IMR-90 (cell line): ENCODE measurements around the gene GAB1. TPM values are rescaled to one million over a fixed set of nuclear protein-coding genes. Genes with fewer than 3 reads are reported as not detected.

Source experiments
- ATAC-seq: fragments of 200-7000 bp; cut with Tn5 transposase; 2 replicates; pipeline ENCODE4 v1.9.1; 2020; ENCODE audit warnings: low read depth, mild to moderate bottlenecking, moderate library complexity
- BruUV-seq: library from RNA; stranded (reverse); fragments of 400-500 nt; replicated peaks from 2 replicates; lab custom pipeline; 2021; lab: Mats Ljungman, UMichigan
- CTCF ChIA-PET: fragments of 300-600 bp; formaldehyde crosslinking; extraction: SDS; loops from one replicate; lab custom pipeline; 2021; ENCODE audit warnings: antibody characterized with exemption; lab: Yijun Ruan, JAX
- POLR2A ChIA-PET: fragments of 300-600 bp; sonication (Branson Sonifier 250); formaldehyde crosslinking; loops from one replicate; lab custom pipeline; 2022; ENCODE audit warnings: antibody characterized with exemption; ENCODE audit not compliant: unreplicated experiment; lab: Charles Lee
- DNase-seq: peaks from one replicate; pipeline ENCODE4 v3.0.0; 2013
- H2AFZ ChIP-seq: replicated peaks from 2 replicates; pipeline ENCODE3; 2013; ENCODE audit warnings: low read length, mild to moderate bottlenecking; ENCODE audit not compliant: poor library complexity
- H2AK5ac ChIP-seq: 2 replicates; pipeline ENCODE4 v1.6.1; 2013; ENCODE audit warnings: low read depth, low read length, inconsistent platforms
- H2AK9ac ChIP-seq: replicated peaks from 2 replicates; pipeline ENCODE3; 2013; ENCODE audit warnings: mild to moderate bottlenecking, low read depth, low read length, moderate library complexity; ENCODE audit not compliant: poor library complexity
- H2BK120ac ChIP-seq: 2 replicates; pipeline ENCODE4 v1.6.1; 2013; ENCODE audit warnings: low read depth, low read length, inconsistent platforms
- H2BK15ac ChIP-seq: 3 replicates; pipeline ENCODE4 v1.6.1; 2013; ENCODE audit warnings: low read depth, low read length, inconsistent platforms
- H2BK20ac ChIP-seq: 2 replicates; pipeline ENCODE4 v1.6.1; 2013; ENCODE audit warnings: low read depth, mild to moderate bottlenecking, inconsistent platforms, low read length, moderate library complexity
- H2BK5ac ChIP-seq: 2 replicates; pipeline ENCODE4 v1.6.1; 2013; ENCODE audit warnings: mild to moderate bottlenecking, low read depth, low read length, inconsistent platforms; ENCODE audit not compliant: poor library complexity, severe bottlenecking
- H3K14ac ChIP-seq: replicated peaks from 2 replicates; pipeline ENCODE4 v1.6.1; 2013; ENCODE audit warnings: low read depth, low read length, inconsistent platforms
- H3K18ac ChIP-seq: 2 replicates; pipeline ENCODE4 v1.6.1; 2013; ENCODE audit warnings: low read depth, low read length, control low read depth
- H3K23ac ChIP-seq: 2 replicates; pipeline ENCODE4 v1.6.1; 2013; ENCODE audit warnings: low read depth, low read length, inconsistent platforms
- H3K27ac ChIP-seq: 2 replicates; pipeline ENCODE4 v1.5.1; 2013; ENCODE audit warnings: mild to moderate bottlenecking, control low read depth, low read length; ENCODE audit not compliant: insufficient read depth
- H3K27me3 ChIP-seq: 2 replicates; pipeline ENCODE4 v1.6.1; 2013; ENCODE audit warnings: low read length; ENCODE audit not compliant: control insufficient read depth, insufficient read depth
- H3K36me3 ChIP-seq: 2 replicates; pipeline ENCODE4 v1.6.1; 2013; ENCODE audit warnings: low read length, mixed read lengths; ENCODE audit not compliant: control insufficient read depth, insufficient read depth
- H3K4ac ChIP-seq: 2 replicates; pipeline ENCODE4 v1.6.1; 2013; ENCODE audit warnings: low read depth, low read length, inconsistent platforms
- H3K4me1 ChIP-seq: 2 replicates; pipeline ENCODE4 v1.6.1; 2013; ENCODE audit warnings: low read length, mixed read lengths; ENCODE audit not compliant: control insufficient read depth, insufficient read depth
- H3K4me2 ChIP-seq: 2 replicates; pipeline ENCODE4 v1.6.1; 2013; ENCODE audit warnings: low read depth, mild to moderate bottlenecking, control low read depth, low read length, moderate library complexity
- H3K4me3 ChIP-seq: 2 replicates; pipeline ENCODE4 v1.5.1; 2013; ENCODE audit warnings: low read depth, mild to moderate bottlenecking, control low read depth, low read length, moderate library complexity; ENCODE audit not compliant: insufficient read depth
- H3K56ac ChIP-seq: 2 replicates; pipeline ENCODE4 v1.6.1; 2013; ENCODE audit warnings: low read length, inconsistent platforms; ENCODE audit not compliant: insufficient read depth; ENCODE audit errors: extremely low read depth
- H3K79me1 ChIP-seq, 2 experiments: 2 replicates each; pipeline ENCODE4 v1.6.1; 2013; ENCODE audit warnings: low read length in 2 of 2, inconsistent platforms in 1 of 2, low read depth in 1 of 2
- H3K9ac ChIP-seq: 2 replicates; pipeline ENCODE4 v1.6.1; 2013; ENCODE audit warnings: low read depth, low read length, control low read depth
- H3K9me1 ChIP-seq: 2 replicates; pipeline ENCODE4 v1.6.1; 2013; ENCODE audit warnings: low read length, inconsistent platforms; ENCODE audit not compliant: insufficient read depth
- H3K9me3 ChIP-seq: 2 replicates; pipeline ENCODE4 v1.6.1; 2013; ENCODE audit warnings: low read length; ENCODE audit not compliant: control insufficient read depth, insufficient read depth
- H4K20me1 ChIP-seq: 2 replicates; pipeline ENCODE4 v1.6.1; 2013; ENCODE audit warnings: low read length, inconsistent platforms; ENCODE audit not compliant: insufficient read depth
- H4K5ac ChIP-seq: 2 replicates; pipeline ENCODE4 v1.6.1; 2013; ENCODE audit warnings: mild to moderate bottlenecking, low read depth, low read length, control low read depth
- H4K8ac ChIP-seq, 2 experiments: 2 replicates each; pipeline ENCODE4 v1.6.1; 2013; ENCODE audit warnings: low read depth in 2 of 2, low read length in 2 of 2, control low read depth in 1 of 2, inconsistent platforms in 1 of 2
- H4K91ac ChIP-seq: 2 replicates; pipeline ENCODE4 v1.6.1; 2013; ENCODE audit warnings: low read depth, low read length, inconsistent platforms; ENCODE audit not compliant: insufficient read depth
- RFX5 ChIP-seq: IDR thresholded peaks from 2 replicates; pipeline ENCODE4 v1.8.0; 2012; ENCODE audit warnings: low read depth, mild to moderate bottlenecking, low read length, moderate library complexity
- WGBS, 2 experiments: methylation state at CpG; one replicate each; pipeline versions ENCODE4 v1.1.5 to v1.1.7; 2013; ENCODE audit warnings: missing lambda C conversion rate in 2 of 2; ENCODE audit not compliant: insufficient read length in 1 of 2; ENCODE audit errors: extremely low coverage in 2 of 2; 5-methylcytosine and 5-hydroxymethylcytosine counted together
- dilution Hi-C: fragments of 300-500 bp; cut with HindIII; formaldehyde crosslinking; loops from one replicate; pipeline ENCODE4 v1.14.3; 2018; ENCODE audit warnings: low sequenced_read_pairs; ENCODE audit not compliant: unreplicated experiment
- in situ Hi-C: fragments of 300-500 bp; cut with MboI; formaldehyde crosslinking; loops from 3 replicates; pipeline ENCODE4 v1.14.3; 2019; ENCODE audit warnings: low sequenced_read_pairs, inconsistent platforms, mixed read lengths
- intact Hi-C: fragments of 100-400 bp; cut with micrococcal nuclease; formaldehyde crosslinking; loops from 2 replicates; pipeline ENCODE4 v1.10.0; 2022
- polyA plus RNA-seq, 3 experiments: library from polyadenylated mRNA; depleted of rRNA; stranded (reverse); fragments of >200 nt; gene quantifications; 2 replicates each; pipeline ENCODE4 v1.2.3, GENCODE V29; 2012; ENCODE audit warnings: low replicate concordance in 1 of 3
- total RNA-seq: library from RNA; depleted of rRNA; stranded (reverse); fragments of >200 nt; gene quantifications from 2 replicates; pipeline ENCODE4 v1.2.3, GENCODE V29; 2012

Gene GAB1
- total and polyA plus RNA-seq, 2 of the 4 experiments (the other 2 are of a cell fraction) = 2.8 to 12.0 TPM

GRCh38 chr4:143356493-143356892 lies 19.8 kb downstream of the GAB1 start:
- peaks cover 11% of the 10 kb centered on the region for H3K9me1 ChIP-seq
- no peak overlapping the region for H3K18ac ChIP-seq
- H3K79me1 ChIP-seq = peaks cover 25 to 55% of the 10 kb centered on the region in 2 experiments
- BruUV-seq = no TSS peak
- DNase-seq (no peak), ATAC-seq (no peak)
- no peaks in the 10 kb centered on the region for H3K36me3 ChIP-seq
- peak overlapping the region; percentile 26; the same call in 1 of the 2 replicates for H2BK120ac ChIP-seq
- no peak overlapping the region for H3K27ac ChIP-seq
- H3K9ac ChIP-seq = no peak overlapping the region
- H3K4me3 ChIP-seq = no peak overlapping the region
- peak overlapping the region; percentile 54; the same call in 1 of the 2 replicates for H4K5ac ChIP-seq
- no peak for TF ChIP-seq RFX5
- H3K4ac ChIP-seq = no peak overlapping the region
- H2BK20ac ChIP-seq = no peak overlapping the region
- peaks cover 29% of the 10 kb centered on the region for H3K4me1 ChIP-seq
- H2AK9ac ChIP-seq = no peak overlapping the region
- H2AK5ac ChIP-seq = no peak overlapping the region
- H3K56ac ChIP-seq = no peak overlapping the region
- no peak overlapping the region for H3K23ac ChIP-seq
- ChIA-PET POLR2A (no interaction called here), CTCF (no interaction called here)
- dilution Hi-C loops = no loop called here
- no peak overlapping the region for H2AFZ ChIP-seq
- WGBS, 2 experiments = no CpG with 5 or more reads among the region's 3 CpGs
- no peaks in the 10 kb centered on the region for H3K27me3 ChIP-seq
- no peak overlapping the region for H3K14ac ChIP-seq
- H4K20me1 ChIP-seq = no peaks in the 10 kb centered on the region
- intact Hi-C loops = no loop called here
- no peak overlapping the region for H2BK15ac ChIP-seq
- H4K8ac ChIP-seq = no peak overlapping the region
- no peak overlapping the region for H4K91ac ChIP-seq
- H2BK5ac ChIP-seq = no peak overlapping the region
- H3K9me3 ChIP-seq = no peaks in the 10 kb centered on the region
- H3K4me2 ChIP-seq = no peak overlapping the region
- in situ Hi-C loops = no loop called here
